ENCODE measurements around the gene SERTM1. TPM values are rescaled to one million over a fixed set of nuclear protein-coding genes. Genes with fewer than 3 reads are reported as not detected.

Gene SERTM1
- total RNA-seq, 2 donors from 2014 or later = 0.26 TPM; not detected in 1

DNA sequence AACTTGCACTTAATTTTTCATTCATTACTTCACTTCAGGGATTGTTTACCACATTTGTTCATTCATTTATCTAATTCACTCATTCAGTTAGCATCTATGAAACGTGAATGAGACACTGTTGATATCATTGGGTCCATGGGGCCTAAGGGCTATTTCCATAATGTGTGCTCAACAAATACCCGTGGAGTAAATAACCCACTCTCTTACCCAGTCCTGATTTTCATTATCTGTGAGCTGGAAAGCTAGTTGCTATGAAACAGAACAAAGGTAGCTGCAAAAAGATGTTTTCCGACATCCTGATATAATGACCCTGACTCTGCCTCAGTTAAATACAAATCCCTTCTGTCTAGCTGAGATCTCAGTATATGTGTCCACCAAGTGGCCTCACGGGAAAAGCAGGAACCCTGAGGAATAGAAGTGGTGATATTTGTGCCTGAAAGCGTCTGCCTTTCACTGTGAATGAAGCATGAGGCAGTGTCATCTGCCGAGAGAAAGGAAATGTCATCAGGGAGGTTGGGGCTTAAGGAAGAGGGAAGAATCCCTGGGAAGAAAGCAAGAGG, 63.8 kb downstream of the SERTM1 start:
- H3K9me3 ChIP-seq = no peaks in the 10 kb centered on the region
- H3K27me3 ChIP-seq = no peaks in the 10 kb centered on the region
- ATAC-seq = no peak
- WGBS, 2 donors = 48 to 51% methylated on average over 6 of the region's 6 CpGs
- no peaks in the 10 kb centered on the region for H3K4me1 ChIP-seq
- no peak for DNase-seq
- no peaks in the 10 kb centered on the region for H3K36me3 ChIP-seq (replicated peaks in 1 of 2; ENCODE audit: insufficient read depth in 1 of 2, low read depth in 2 of 2)
- no peak overlapping the region for H3K27ac ChIP-seq
- intact Hi-C loops (cut with DNase I) = loop anchor here (10.0 kb wide), 2 partner anchors 453 to 763 kb away; no protein-coding TSS in a partner anchor
- TF ChIP-seq, protein P1, sequence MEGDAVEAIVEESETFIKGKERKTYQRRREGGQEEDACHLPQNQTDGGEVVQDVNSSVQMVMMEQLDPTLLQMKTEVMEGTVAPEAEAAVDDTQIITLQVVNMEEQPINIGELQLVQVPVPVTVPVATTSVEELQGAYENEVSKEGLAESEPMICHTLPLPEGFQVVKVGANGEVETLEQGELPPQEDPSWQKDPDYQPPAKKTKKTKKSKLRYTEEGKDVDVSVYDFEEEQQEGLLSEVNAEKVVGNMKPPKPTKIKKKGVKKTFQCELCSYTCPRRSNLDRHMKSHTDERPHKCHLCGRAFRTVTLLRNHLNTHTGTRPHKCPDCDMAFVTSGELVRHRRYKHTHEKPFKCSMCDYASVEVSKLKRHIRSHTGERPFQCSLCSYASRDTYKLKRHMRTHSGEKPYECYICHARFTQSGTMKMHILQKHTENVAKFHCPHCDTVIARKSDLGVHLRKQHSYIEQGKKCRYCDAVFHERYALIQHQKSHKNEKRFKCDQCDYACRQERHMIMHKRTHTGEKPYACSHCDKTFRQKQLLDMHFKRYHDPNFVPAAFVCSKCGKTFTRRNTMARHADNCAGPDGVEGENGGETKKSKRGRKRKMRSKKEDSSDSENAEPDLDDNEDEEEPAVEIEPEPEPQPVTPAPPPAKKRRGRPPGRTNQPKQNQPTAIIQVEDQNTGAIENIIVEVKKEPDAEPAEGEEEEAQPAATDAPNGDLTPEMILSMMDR (IDR thresholded peaks at IDR 0.05) = no peak
- no peak for TF ChIP-seq POLR2A (IDR thresholded peaks at IDR 0.05)
- no peak overlapping the region for H3K4me3 ChIP-seq

DNA sequence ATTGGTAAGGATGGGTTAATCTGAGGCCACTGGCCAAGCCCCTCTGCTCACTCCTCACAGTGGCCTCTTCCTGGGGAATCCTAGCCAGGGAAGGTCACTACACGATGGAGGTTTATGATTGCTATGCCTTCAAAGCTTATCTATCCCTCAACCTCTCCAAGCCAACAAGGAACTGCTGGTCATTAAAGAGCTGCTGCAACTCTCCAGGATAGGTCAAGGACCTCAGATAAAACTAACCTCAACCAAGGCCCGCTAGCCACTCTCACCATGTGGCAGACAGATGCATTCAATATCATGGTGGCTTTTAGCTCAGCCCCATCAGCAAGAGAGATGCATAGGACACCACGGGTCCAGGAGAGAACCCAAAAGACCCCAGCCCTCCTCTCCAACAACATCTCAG, 71.6 kb downstream of the SERTM1 start:
- Histone ChIP-seq H3K4me3 (no peak overlapping the region), H3K27ac (no peak overlapping the region), H3K27me3 (no peaks in the 10 kb centered on the region), H3K36me3 (replicated peaks in 1 of 2; ENCODE audit: insufficient read depth in 1 of 2, low read depth in 2 of 2) (no peaks in the 10 kb centered on the region), H3K9me3 (no peaks in the 10 kb centered on the region), H3K4me1 (no peaks in the 10 kb centered on the region)
- no peak for DNase-seq
- 54 to 64% methylated on average over 3 of the region's 3 CpGs for WGBS, 2 donors
- TF ChIP-seq, protein P1 (IDR thresholded peaks at IDR 0.05) = no peak
- no peak for TF ChIP-seq POLR2A (IDR thresholded peaks at IDR 0.05)
- ATAC-seq = no peak
- intact Hi-C loops (cut with DNase I) = no loop called here

DNA sequence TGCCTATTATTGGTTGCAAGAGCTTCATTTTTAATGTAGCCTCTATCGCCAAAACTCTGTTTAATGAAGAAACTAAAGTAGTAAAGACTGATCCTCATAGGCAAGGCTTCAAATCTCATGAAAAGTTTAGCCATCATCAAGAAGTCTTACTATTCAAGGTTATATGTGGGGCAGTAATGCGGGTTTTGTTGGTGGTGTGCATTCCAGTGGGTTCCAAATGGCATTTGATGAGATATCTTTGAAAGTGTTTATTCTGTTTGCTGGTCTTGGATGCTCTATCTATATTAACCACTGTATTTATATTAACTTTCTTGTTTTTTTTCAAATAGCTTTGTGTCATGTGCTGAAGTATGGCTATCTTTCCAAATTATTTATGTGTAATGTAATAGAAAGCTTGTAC, 72.2 kb downstream of the SERTM1 start:
- intact Hi-C loops (cut with DNase I) = no loop called here
- Histone ChIP-seq H3K9me3 (no peaks in the 10 kb centered on the region), H3K27ac (no peak overlapping the region), H3K36me3 (replicated peaks in 1 of 2; ENCODE audit: insufficient read depth in 1 of 2, low read depth in 2 of 2) (no peaks in the 10 kb centered on the region), H3K4me3 (no peak overlapping the region), H3K4me1 (no peaks in the 10 kb centered on the region), H3K27me3 (no peaks in the 10 kb centered on the region)
- ATAC-seq (no peak), DNase-seq (no peak)
- TF ChIP-seq, protein P1 (IDR thresholded peaks at IDR 0.05) = no peak
- no peak for TF ChIP-seq POLR2A (IDR thresholded peaks at IDR 0.05)
- WGBS, 2 donors = 74 to 81% methylated on average over 2 of the region's 2 CpGs

Other genes with a start within 250 kb of the SERTM1 start
- gene CCNA1, start 241.5 kb upstream of the SERTM1 start, total RNA-seq = not detected
- gene RFXAP, start 145.2 kb downstream of the SERTM1 start, total RNA-seq = 1 to 10 TPM in 1 of 2 donors, under 1 TPM in 1; 0.33 to 7.0 TPM
- gene SMAD9, start 246.2 kb downstream of the SERTM1 start, total RNA-seq = 1 to 10 TPM; 1.6 to 1.8 TPM